ENCODE measurements around the gene ILRUN. TPM values are rescaled to one million over a fixed set of nuclear protein-coding genes. Genes with fewer than 3 reads are reported as not detected.
A peak's percentile ranks its signal among the peaks of the same experiment; 100 is the strongest.

The ILRUN gene
- total and polyA plus RNA-seq, 9 of the 15 experiments (the other 6 are each of a cell fraction or from before 2014, with no cell fraction given), result 24.9 to 78.9 (median 53.4) TPM

- no peak for TF ChIP-seq NRF1 (conservative IDR thresholded peaks at IDR 0.05 in 1 of 2, IDR thresholded peaks at IDR 0.05 in 1 of 2)
- TF ChIP-seq E2F5 (CRISPR knock-in tag; IDR thresholded peaks at IDR 0.05), result no peak
- peak in 1 of 2 experiments; percentile 56; a peak in 2 of 4 replicates for TF ChIP-seq ARNT (IDR thresholded peaks at IDR 0.05)
- no peak for TF ChIP-seq ZMIZ1 (IDR thresholded peaks at IDR 0.05; ENCODE audit: low read depth in 2 of 2, low read length in 2 of 2)
- no peak for TF ChIP-seq ZNF184 (CRISPR knock-in tag; IDR thresholded peaks at IDR 0.05)
- peak; percentile 68 for TF ChIP-seq ZNF592 (IDR thresholded peaks at IDR 0.05)
- TF ChIP-seq LEF1 (IDR thresholded peaks at IDR 0.05), result 0 out of 2 replicates have a peak, but pooled peaks have one; percentile 45
- TF ChIP-seq ATF2 (CRISPR knock-in tag; IDR thresholded peaks at IDR 0.05), result no peak
- no peak for TF ChIP-seq GTF2F1 (IDR thresholded peaks at IDR 0.05; ENCODE audit: low read depth, low read length)
- no peak for TF ChIP-seq GATAD2A (IDR thresholded peaks at IDR 0.05)
- TF ChIP-seq ZFP1 (CRISPR knock-in tag; IDR thresholded peaks at IDR 0.05), result 0 out of 2 replicates have a peak, but pooled peaks have one; percentile 2
- no peak for TF ChIP-seq SNIP1 (IDR thresholded peaks at IDR 0.05; ENCODE audit: low read depth)
- TF ChIP-seq NCOA6 (IDR thresholded peaks at IDR 0.05), result no peak
- TF ChIP-seq, protein P1, sequence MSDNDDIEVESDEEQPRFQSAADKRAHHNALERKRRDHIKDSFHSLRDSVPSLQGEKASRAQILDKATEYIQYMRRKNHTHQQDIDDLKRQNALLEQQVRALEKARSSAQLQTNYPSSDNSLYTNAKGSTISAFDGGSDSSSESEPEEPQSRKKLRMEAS (CRISPR knock-in tag; IDR thresholded peaks at IDR 0.05), result no peak
- no peak for TF ChIP-seq PATZ1 (CRISPR knock-in tag; IDR thresholded peaks at IDR 0.05; ENCODE audit: borderline replicate concordance)
- no peak for TF ChIP-seq CHD2 (IDR thresholded peaks at IDR 0.05; ENCODE audit: low read depth, low read length)
These were observed 1.5 kb upstream of the ILRUN start (continued) for GRCh38 chr6:34697904-34698559.

Data from K562 (cell line).